Peyer's patch (tissue), 4 donors: ENCODE measurements around the gene KIF26B.

ENCODE experiments used
- POLR2A ChIP-seq, 2 donors: fragments of 450-650 bp; IDR thresholded peaks; one replicate each; pipeline ENCODE4 v1.5.1; 2017; ENCODE audit warnings: antibody characterized with exemption in 2 of 2, mild to moderate bottlenecking in 2 of 2, moderate library complexity in 2 of 2
- TF ChIP-seq, protein P1 (sequence below), 6 experiments: fragments of 450-650 bp in 4 of 6; fragments of 200-600 bp in 2 of 6; sonication (generic) in 1 of 6; IDR thresholded peaks; one replicate each; pipeline ENCODE4 v1.5.1; 2017 to 2019; ENCODE audit warnings: antibody characterized with exemption in 6 of 6, mild to moderate bottlenecking in 3 of 6, moderate library complexity in 1 of 6

GRCh38 chr1:245188403-245188802 lies 33.6 kb downstream of the KIF26B start:
- TF ChIP-seq, protein P1, sequence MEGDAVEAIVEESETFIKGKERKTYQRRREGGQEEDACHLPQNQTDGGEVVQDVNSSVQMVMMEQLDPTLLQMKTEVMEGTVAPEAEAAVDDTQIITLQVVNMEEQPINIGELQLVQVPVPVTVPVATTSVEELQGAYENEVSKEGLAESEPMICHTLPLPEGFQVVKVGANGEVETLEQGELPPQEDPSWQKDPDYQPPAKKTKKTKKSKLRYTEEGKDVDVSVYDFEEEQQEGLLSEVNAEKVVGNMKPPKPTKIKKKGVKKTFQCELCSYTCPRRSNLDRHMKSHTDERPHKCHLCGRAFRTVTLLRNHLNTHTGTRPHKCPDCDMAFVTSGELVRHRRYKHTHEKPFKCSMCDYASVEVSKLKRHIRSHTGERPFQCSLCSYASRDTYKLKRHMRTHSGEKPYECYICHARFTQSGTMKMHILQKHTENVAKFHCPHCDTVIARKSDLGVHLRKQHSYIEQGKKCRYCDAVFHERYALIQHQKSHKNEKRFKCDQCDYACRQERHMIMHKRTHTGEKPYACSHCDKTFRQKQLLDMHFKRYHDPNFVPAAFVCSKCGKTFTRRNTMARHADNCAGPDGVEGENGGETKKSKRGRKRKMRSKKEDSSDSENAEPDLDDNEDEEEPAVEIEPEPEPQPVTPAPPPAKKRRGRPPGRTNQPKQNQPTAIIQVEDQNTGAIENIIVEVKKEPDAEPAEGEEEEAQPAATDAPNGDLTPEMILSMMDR (IDR thresholded peaks at IDR 0.05), result no peak
- no peak for TF ChIP-seq POLR2A (IDR thresholded peaks at IDR 0.05)
